Body of pancreas (tissue), 4 donors: ENCODE results near the gene S100A6. TPM values are rescaled to one million over a fixed set of nuclear protein-coding genes. Genes with fewer than 3 reads are reported as not detected.

ENCODE experiments used
- ATAC-seq: fragments of 150-250 bp; one replicate; pipeline ENCODE4 v1.9.1; 2016
- DNase-seq, 4 donors: peaks; one replicate each; pipeline ENCODE4 v3.0.0-alpha.2; 2019
- H3K27ac ChIP-seq, 4 donors: fragments of 200-600 bp; sonication (generic); 1 replicate in 3 of 4; 2 replicates in 1 of 4; pipeline versions ENCODE4 v1.5.1 to v1.6.1; 2016 to 2019; ENCODE audit warnings: mild to moderate bottlenecking in 1 of 4, mixed read lengths in 1 of 4, moderate library complexity in 1 of 4
- H3K27me3 ChIP-seq, 2 donors: fragments of 200-600 bp; sonication (generic); one replicate each; pipeline ENCODE4 v1.6.0; 2016; ENCODE audit warnings: mild to moderate bottlenecking in 1 of 2
- H3K36me3 ChIP-seq, 2 donors: fragments of 200-600 bp; sonication (generic); replicated peaks in 1 of 2; 2 replicates each; pipeline ENCODE4 v1.5.1; 2016; ENCODE audit warnings: low read depth in 2 of 2; ENCODE audit not compliant: insufficient read depth in 1 of 2
- H3K4me1 ChIP-seq: fragments of 200-600 bp; sonication (generic); one replicate; pipeline ENCODE4 v1.6.0; 2016
- H3K4me3 ChIP-seq, 2 donors: fragments of 200-600 bp; sonication (generic); 1 replicate in 1 of 2; 2 replicates in 1 of 2; pipeline ENCODE4 v1.5.1; 2016 to 2019
- H3K9me3 ChIP-seq, 3 donors: fragments of 200-600 bp; sonication (generic); 1 replicate in 2 of 3; 2 replicates in 1 of 3; pipeline ENCODE4 v1.5.1; 2016
- POLR2A ChIP-seq, 3 donors: fragments of 450-650 bp; IDR thresholded peaks; one replicate each; pipeline ENCODE4 v1.6.1; 2016; ENCODE audit warnings: antibody characterized with exemption in 3 of 3, mild to moderate bottlenecking in 2 of 3
- WGBS, 2 donors: methylation state at CpG; one replicate each; pipeline ENCODE4 v1.1.5; 2017; 5-methylcytosine and 5-hydroxymethylcytosine counted together
- intact Hi-C: fragments of 100-400 bp; cut with DNase I; formaldehyde crosslinking; loops from one replicate; pipeline ENCODE4 v1.15.1; 2023
- total RNA-seq, 2 donors: library from RNA; depleted of rRNA; stranded (reverse); fragments of >200 nt; gene quantifications; one replicate each; pipeline ENCODE4 v1.1.0, GENCODE V29; 2016
- TF ChIP-seq, protein P1 (sequence below), 7 experiments: fragments of 450-650 bp in 4 of 7; fragments of 200-600 bp in 3 of 7; sonication (generic) in 3 of 7; IDR thresholded peaks; one replicate each; pipeline ENCODE4 v1.5.1; 2016 to 2019; ENCODE audit warnings: antibody characterized with exemption in 7 of 7

The S100A6 gene
- total RNA-seq, 2 donors from 2014 or later = 54.7 to 58.9 TPM

DNA sequence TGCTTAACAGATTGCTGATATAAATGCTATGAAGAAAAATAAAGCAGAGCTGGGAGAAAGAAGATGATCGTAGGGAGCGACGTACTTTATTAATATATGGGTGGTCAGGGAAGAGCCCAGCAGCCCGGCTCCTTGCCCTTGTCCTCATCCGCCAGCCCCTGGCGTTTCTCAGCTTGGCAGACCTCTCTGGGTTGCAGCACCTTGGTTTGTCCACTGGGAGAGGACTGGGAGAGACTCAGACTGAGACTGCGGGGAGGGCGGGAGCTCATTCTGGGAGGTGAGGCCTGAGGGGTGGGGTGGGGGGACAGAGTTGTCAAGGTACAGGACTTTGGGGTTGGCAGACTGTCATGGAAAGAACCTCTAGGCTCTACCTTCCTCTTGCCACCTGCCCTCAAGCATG is 16.5 kb upstream of the S100A6 start:
- 89 to 90% methylated on average over 8 of the region's 8 CpGs for WGBS, 2 donors
- intact Hi-C loops = no loop called here
- ATAC-seq = no peak
- H3K4me3 ChIP-seq = no peak overlapping the region
- no peaks in the 10 kb centered on the region for H3K36me3 ChIP-seq
- no peaks in the 10 kb centered on the region for H3K9me3 ChIP-seq
- no peak overlapping the region for H3K27ac ChIP-seq
- no peak for DNase-seq
- TF ChIP-seq, protein P1, sequence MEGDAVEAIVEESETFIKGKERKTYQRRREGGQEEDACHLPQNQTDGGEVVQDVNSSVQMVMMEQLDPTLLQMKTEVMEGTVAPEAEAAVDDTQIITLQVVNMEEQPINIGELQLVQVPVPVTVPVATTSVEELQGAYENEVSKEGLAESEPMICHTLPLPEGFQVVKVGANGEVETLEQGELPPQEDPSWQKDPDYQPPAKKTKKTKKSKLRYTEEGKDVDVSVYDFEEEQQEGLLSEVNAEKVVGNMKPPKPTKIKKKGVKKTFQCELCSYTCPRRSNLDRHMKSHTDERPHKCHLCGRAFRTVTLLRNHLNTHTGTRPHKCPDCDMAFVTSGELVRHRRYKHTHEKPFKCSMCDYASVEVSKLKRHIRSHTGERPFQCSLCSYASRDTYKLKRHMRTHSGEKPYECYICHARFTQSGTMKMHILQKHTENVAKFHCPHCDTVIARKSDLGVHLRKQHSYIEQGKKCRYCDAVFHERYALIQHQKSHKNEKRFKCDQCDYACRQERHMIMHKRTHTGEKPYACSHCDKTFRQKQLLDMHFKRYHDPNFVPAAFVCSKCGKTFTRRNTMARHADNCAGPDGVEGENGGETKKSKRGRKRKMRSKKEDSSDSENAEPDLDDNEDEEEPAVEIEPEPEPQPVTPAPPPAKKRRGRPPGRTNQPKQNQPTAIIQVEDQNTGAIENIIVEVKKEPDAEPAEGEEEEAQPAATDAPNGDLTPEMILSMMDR (IDR thresholded peaks at IDR 0.05) = no peak
- no peak for TF ChIP-seq POLR2A (IDR thresholded peaks at IDR 0.05)
- H3K27me3 ChIP-seq = no peaks in the 10 kb centered on the region
- peaks cover 27% of the 10 kb centered on the region for H3K4me1 ChIP-seq

DNA sequence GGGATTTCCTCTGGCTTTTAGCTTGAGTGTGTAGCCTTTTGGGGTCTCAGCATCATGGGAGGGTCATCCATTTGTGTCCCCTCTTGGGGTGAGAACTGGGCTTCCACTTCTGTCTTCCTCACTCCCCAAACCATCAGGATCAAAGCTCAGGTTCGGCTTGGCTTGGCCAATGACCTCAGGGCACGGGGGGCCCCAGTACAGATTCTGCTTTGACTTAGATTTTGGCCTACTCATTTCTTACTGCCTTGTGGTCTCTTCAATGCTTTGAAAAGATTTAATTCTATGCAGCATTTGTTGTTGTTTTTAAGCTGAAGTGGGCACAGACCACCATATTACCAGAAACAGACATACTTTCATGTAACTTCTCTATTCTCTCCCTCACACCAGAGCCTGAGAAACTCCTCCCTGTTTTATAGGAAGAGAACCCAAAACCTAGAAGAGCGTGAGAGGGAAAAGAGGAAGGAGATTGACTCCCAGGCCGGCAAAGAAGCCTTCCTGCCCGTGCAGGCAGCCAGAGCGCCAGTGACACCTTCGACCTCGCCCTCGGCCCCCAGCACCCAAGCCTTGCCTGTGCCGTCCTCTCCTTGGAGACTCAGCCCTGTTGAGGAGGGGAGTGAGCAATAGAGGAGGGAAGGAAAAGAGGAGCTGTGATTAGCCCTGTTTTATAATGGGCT is 15.2 kb upstream of the S100A6 start:
- intact Hi-C loops = no loop called here

DNA sequence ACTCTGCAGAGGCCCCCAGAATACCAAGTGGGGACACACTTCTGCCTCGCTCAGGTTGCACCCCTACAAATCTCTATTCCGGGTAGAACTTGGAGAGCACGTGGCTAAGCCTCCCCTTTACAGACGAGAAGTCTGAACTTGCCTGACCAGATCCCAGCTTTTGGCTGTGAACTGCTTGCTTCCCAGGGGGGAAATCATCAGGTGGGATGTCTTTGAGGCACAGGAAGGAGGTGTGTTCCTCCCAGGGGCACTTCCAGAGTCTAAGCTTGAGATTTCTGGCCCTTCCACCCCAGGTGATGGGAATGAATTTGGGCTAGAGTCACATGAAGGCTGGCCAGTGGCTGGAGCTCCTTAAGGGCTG is 14.6 kb upstream of the S100A6 start:
- H3K4me3 ChIP-seq = no peak overlapping the region
- no peaks in the 10 kb centered on the region for H3K9me3 ChIP-seq
- H3K36me3 ChIP-seq = no peaks in the 10 kb centered on the region
- DNase-seq (no peak), ATAC-seq (no peak)
- H3K27ac ChIP-seq = no peak overlapping the region
- no peak for TF ChIP-seq POLR2A (IDR thresholded peaks at IDR 0.05)
- 79 to 89% methylated on average over 4 of the region's 4 CpGs for WGBS, 2 donors
- peaks cover 38% of the 10 kb centered on the region for H3K4me1 ChIP-seq
- intact Hi-C loops = no loop called here
- H3K27me3 ChIP-seq = no peaks in the 10 kb centered on the region

More for the DNA sequence above, 15.2 kb upstream of the S100A6 start:
- TF ChIP-seq, protein P1 (IDR thresholded peaks at IDR 0.05) = no peak
- TF ChIP-seq POLR2A (IDR thresholded peaks at IDR 0.05) = no peak
- H3K36me3 ChIP-seq = no peaks in the 10 kb centered on the region
- ATAC-seq (no peak), DNase-seq (no peak)
- H3K9me3 ChIP-seq = no peaks in the 10 kb centered on the region
- no peak overlapping the region for H3K27ac ChIP-seq
- 78 to 87% methylated on average over 10 of the region's 10 CpGs for WGBS, 2 donors
- H3K4me3 ChIP-seq = no peak overlapping the region
- peaks cover 32% of the 10 kb centered on the region for H3K4me1 ChIP-seq
- no peaks in the 10 kb centered on the region for H3K27me3 ChIP-seq

GRCh38 chr1:153549741-153550397 is 14.1 kb upstream of the S100A6 start:
- intact Hi-C loops = no loop called here
- 85 to 87% methylated on average over 4 to 6 of the region's 6 CpGs for WGBS, 2 donors
- peak overlapping the region in 1 of 4 donors; percentile 38 for H3K27ac ChIP-seq
- peaks cover 43% of the 10 kb centered on the region for H3K4me1 ChIP-seq
- DNase-seq = no peak
- TF ChIP-seq POLR2A (IDR thresholded peaks at IDR 0.05) = no peak
- TF ChIP-seq, protein P1 (IDR thresholded peaks at IDR 0.05) = no peak
- H3K4me3 ChIP-seq = no peak overlapping the region
- no peak for ATAC-seq
- no peaks in the 10 kb centered on the region for H3K27me3 ChIP-seq
- H3K36me3 ChIP-seq = no peaks in the 10 kb centered on the region
- H3K9me3 ChIP-seq = no peaks in the 10 kb centered on the region

DNA sequence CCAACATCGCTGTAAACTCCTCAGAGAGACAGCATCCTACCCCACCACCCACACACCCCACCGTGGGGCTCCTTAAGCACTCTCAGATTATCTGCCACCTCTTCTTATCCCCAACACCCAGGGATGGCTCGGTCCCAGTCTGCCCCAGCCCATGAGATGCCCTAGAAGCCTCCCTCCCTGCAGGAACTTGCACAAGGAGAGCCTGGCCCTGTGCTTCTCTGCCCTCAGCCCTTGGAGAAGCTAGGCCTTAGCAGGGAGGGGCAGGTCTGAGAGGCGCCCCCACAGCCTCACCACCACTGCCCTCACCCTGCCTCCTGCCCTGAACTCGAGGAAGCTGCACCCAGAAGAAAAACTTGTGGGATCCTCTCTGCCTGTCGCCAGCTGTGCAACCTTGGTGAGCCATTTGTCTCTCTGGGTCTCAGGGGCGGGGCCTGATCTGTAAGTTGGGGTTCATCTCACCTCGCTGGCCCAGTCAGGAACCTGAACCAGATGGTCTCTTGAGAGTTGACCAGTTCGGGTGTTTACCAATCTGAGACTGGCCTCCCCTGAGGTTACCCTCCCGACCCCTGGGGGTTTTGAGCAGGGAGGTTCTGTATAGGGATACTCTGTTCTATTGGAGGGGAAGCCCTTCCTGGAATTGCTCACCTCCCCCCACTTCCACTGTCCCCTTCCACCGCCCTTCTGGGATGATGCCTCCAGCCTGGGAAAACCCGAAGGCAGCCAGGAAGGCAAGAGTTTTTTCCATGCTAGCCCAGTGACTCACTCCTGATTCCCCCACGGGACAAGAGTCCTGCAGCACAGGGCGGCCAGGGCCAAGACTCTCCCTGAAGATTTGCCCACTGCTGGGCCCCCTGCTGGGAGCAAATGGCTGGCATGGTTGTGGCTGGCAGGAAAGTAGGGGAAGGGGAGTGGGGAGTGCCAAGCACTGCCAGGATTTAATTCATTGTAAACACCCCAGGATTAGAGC is 13.2 kb upstream of the S100A6 start, which contains the start of gene S100A3:
Gene S100A3, minus strand, starts transcription at position 537 of the 967 bp plus-strand sequence. CDS start 773 bp downstream, outside the sequence.
- H3K36me3 ChIP-seq = no peaks in the 10 kb centered on the region
- DNase-seq = peak in 3 of 4 donors; percentile 38 to 70 (median 61)
- 55 to 63% methylated on average over 12 to 14 of the region's 14 CpGs for WGBS, 2 donors

More for the DNA sequence above, 13.2 kb upstream of the S100A6 start, which contains the start of gene S100A3:
- Histone ChIP-seq H3K4me1 (peaks cover 47% of the 10 kb centered on the region), H3K9me3 (no peaks in the 10 kb centered on the region), H3K4me3 (no peak within 1 kb of the TSS), H3K27ac (peak within 1 kb of the TSS in 1 of 4 donors; percentile 38), H3K27me3 (no peaks in the 10 kb centered on the region)
- TF ChIP-seq, protein P1 (IDR thresholded peaks at IDR 0.05) = peak in 1 of 7 experiments; percentile 35
- TF ChIP-seq POLR2A (IDR thresholded peaks at IDR 0.05) = no peak
- peak; percentile 51 for ATAC-seq
- intact Hi-C loops = no loop called here
